Measurements from ENCODE around the gene CDH13.

- TF ChIP-seq CTCF (IDR thresholded peaks at IDR 0.05; ENCODE audit: poor library complexity) (no peak), EZH2 (IDR thresholded peaks at IDR 0.05; ENCODE audit: borderline replicate concordance) (no peak)
Observed at GRCh38 chr16:82699260-82699659, 72.5 kb downstream of the CDH13 start.

All from hepatocyte (in vitro differentiated cells).